Ishikawa (cell line): ENCODE measurements around the gene RNF144B.

Source experiments
- EP300 ChIP-seq: IDR thresholded peaks from 2 replicates; pipeline ENCODE4 v1.6.1; 2012; ENCODE audit warnings: borderline replicate concordance
- TCF12 ChIP-seq: IDR thresholded peaks from 2 replicates; pipeline ENCODE4 v1.6.1; 2012; ENCODE audit warnings: low read depth
- YY1 ChIP-seq: IDR thresholded peaks from 2 replicates; pipeline ENCODE4 v1.6.1; 2012; ENCODE audit warnings: low read depth

DNA sequence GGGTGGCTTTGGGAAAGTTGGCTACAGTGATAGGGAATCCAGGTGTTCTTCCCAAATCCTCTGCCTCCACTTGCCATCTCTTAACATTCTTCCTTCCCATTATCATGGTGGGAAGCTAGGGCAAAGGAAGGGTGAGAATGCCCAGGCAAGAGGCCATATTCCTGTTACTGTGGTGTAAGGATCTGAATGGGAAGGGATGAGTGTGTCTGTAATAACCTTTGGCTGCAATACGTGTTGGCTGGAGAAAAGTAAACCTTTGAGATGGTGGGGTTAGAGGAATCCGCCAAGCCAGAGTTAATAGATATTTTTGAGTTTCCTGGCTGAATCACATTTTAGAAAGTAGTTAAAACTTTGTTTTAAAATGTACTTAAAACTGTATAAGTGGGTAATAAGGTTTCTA, 45.9 kb downstream of the RNF144B start:
- TF ChIP-seq EP300 (no peak), YY1 (no peak), TCF12 (no peak)
